GM12873 (cell line): Measurements from ENCODE around the gene TRERF1.

Experiments
- TF ChIP-seq, protein P1 (sequence below): IDR thresholded peaks from 2 replicates; pipeline ENCODE4 v1.5.1; 2012; ENCODE audit warnings: low read depth, mild to moderate bottlenecking, moderate library complexity, low read length, control low read depth; ENCODE audit not compliant: insufficient read depth; ENCODE audit errors: missing control alignments

TRERF1 gene

DNA sequence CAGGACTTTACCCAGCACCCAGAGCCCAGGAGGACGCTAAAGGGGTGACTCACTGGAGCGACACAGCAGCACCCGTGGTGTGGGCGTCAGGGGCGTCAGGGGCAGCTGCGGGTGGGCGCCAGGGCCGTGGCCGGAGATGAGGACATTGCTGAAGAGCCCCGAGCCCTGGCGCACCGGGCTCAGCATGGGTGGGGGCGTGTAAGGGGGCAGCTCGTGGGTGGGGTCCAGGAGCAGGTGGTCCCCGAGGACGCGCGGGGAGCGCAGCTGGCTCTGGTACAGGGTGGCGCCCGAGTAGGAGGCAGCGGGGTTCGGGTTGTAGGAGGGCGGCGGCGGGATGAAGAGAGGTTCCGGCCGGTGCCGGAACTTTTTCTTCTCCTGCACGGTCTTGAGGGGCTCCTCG, 192.4 kb downstream of the TRERF1 start:
- TF ChIP-seq, protein P1, sequence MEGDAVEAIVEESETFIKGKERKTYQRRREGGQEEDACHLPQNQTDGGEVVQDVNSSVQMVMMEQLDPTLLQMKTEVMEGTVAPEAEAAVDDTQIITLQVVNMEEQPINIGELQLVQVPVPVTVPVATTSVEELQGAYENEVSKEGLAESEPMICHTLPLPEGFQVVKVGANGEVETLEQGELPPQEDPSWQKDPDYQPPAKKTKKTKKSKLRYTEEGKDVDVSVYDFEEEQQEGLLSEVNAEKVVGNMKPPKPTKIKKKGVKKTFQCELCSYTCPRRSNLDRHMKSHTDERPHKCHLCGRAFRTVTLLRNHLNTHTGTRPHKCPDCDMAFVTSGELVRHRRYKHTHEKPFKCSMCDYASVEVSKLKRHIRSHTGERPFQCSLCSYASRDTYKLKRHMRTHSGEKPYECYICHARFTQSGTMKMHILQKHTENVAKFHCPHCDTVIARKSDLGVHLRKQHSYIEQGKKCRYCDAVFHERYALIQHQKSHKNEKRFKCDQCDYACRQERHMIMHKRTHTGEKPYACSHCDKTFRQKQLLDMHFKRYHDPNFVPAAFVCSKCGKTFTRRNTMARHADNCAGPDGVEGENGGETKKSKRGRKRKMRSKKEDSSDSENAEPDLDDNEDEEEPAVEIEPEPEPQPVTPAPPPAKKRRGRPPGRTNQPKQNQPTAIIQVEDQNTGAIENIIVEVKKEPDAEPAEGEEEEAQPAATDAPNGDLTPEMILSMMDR, result no peak

DNA sequence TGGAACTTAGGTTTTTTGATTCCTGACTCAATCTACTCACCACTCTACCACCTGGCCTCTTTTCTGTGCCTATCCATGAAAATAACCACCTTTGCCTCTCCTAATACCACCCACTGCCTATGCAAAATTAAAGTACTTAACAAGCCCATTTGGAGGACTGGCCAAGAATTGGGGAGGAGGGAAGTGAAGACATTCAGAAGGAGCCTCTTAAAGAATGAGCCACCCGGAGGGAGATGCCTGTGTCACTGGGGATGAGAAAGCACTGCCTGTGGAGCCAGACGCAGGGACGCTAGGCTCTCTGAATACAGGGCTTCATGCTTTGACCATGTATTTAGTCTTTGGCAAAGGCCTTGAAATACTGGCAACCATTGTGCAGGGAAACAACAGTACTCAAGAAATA, 194.1 kb downstream of the TRERF1 start:
- TF ChIP-seq, protein P1, result no peak

DNA sequence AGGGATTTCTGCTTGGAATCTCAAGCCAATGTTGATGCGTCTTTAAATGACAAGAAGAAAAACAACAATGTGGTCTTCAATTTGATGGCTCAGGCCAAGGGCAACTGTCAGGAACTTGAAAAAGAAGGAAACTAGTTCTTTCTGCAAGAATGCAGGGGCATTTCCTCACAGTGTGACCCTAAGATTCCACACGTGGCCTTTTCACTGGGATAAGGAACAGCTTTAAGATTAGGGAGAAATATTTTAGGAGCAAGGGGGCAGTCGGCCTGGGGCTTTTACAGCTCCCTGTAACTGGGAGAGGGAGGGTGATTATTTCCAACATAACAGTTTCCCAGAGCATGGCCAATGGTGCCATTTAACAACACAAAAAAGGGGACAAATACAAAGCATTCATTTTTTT, 194.7 kb downstream of the TRERF1 start:
- TF ChIP-seq, protein P1, result no peak

DNA sequence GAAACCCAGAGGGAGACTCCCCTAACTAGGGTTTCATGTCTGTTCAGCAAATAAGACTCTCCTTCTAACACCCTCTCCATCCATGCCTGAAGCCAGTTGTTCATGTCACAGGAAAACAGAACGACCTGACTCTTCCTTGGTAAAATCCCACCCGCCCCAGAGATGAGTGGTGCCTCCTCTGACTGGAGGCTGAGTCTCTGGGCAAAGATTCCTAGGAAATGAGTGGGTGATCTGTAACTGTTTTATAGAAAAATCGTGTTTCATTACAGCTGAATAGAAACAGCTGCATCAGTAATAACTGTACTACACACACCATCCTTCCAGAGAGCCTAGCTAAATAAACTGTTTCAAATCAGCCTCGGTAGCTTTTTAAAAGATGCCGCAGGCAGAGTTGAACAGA, 196.7 kb downstream of the TRERF1 start:
- TF ChIP-seq, protein P1, result no peak

- TF ChIP-seq, protein P1, result no peak
These were observed 197.2 kb downstream of the TRERF1 start for GRCh38 chr6:42254505-42254904.

DNA sequence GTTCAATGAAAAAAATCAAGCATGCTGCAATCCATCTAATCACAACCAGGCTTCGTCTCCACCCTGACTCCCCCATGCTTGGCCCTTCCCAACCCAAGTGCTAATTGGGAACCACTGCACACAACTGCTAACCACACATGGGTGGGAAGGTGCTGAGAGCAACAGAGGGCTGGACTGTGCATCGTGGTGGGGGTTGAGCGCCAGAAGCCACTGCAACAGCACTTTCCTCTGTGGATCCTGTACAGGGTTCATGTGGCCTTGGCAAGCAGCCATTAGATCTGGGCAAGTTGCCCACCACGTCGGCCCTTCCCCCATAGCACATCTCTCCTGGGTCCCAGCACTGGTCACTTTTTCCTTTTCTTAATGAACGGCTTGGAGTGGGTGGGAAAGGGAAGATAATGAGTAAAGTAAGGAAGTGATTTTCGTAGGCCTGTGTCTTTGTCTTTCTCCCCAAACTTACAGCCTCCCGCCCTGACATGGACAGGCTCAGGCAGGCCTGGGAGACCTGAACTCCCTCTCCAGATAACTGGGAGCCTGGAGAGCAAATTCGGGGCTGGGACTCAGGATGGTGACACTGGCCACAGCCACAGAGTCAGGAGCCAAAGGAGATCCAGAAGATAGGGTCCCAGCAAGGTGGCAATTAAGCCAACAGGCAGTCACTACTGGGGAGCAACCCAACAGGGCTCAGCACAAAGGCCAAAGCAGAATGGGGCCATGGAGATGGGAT, 199.7 kb downstream of the TRERF1 start:
- TF ChIP-seq, protein P1, result no peak

DNA sequence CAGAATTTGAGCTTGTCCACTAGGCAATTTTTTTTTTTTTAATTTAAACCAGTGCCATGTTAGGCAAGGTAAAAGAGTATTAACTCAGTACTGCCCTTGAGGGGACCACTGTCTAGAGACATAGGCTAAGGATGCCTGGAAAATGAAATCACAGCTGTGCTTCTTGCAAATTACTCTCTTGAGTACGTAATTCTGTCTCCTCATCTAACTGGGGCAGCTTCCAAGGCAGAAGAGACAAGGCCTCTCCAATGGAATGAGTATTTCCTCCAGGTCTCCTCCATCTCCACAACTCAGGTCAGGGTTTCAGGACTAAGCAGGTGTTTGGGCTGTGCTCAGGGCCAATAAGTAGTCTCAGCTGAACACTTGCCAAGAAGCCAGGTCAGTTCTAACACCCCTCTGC, 200.2 kb downstream of the TRERF1 start:
- TF ChIP-seq, protein P1, result no peak
